Activated CD4-positive, alpha-beta T cell treated with anti-CD3 and anti-CD28 coated beads, Interleukin-2, amount 50 U/mL, for 24 hours (primary cell): ENCODE results near the gene TFDP1.
"Not testable (repeated sequence)": the region's sequence is repeated elsewhere in the genome, so short reads cannot be mapped to it uniquely, and the experiment has no call there.

Source experiments
- DNase-seq, 2 donors: peaks; one replicate each; pipeline ENCODE4 v3.0.0-alpha.2; 2020; ENCODE audit warnings: low read depth in 1 of 2, low spot score in 1 of 2

Gene TFDP1

GRCh38 chr13:113613789-113614379 lies 29.3 kb downstream of the TFDP1 start:
- DNase-seq: no peak

- DNase-seq: no peak
Measured at GRCh38 chr13:113616281-113616906, 31.8 kb downstream of the TFDP1 start.

GRCh38 chr13:113616991-113617749 lies 32.6 kb downstream of the TFDP1 start:
- DNase-seq: no peak

- no peak for DNase-seq
Measured at GRCh38 chr13:113617961-113618360, 33.4 kb downstream of the TFDP1 start.

- no peak for DNase-seq
Measured at GRCh38 chr13:113618455-113618854, 33.9 kb downstream of the TFDP1 start.

GRCh38 chr13:113620036-113620796 lies 35.7 kb downstream of the TFDP1 start:
- DNase-seq: no peak

GRCh38 chr13:113621046-113621445 lies 36.5 kb downstream of the TFDP1 start:
- no peak for DNase-seq

- not testable (repeated sequence) for DNase-seq
Measured at GRCh38 chr13:113621498-113621897, 36.9 kb downstream of the TFDP1 start.

GRCh38 chr13:113621986-113622550 lies 37.5 kb downstream of the TFDP1 start:
- DNase-seq: not testable (repeated sequence)

GRCh38 chr13:113622791-113623490 lies 38.4 kb downstream of the TFDP1 start:
- no peak for DNase-seq

GRCh38 chr13:113623491-113624234 lies 39.1 kb downstream of the TFDP1 start:
- DNase-seq: no peak

GRCh38 chr13:113624235-113624587 lies 39.7 kb downstream of the TFDP1 start:
- no peak for DNase-seq

GRCh38 chr13:113624640-113625304 lies 40.2 kb downstream of the TFDP1 start:
- DNase-seq: not testable (repeated sequence)

- DNase-seq: no peak
Measured at GRCh38 chr13:113625965-113626721, 41.6 kb downstream of the TFDP1 start.

GRCh38 chr13:113627136-113627535 lies 42.6 kb downstream of the TFDP1 start:
- no peak for DNase-seq

GRCh38 chr13:113628291-113629270 lies 44.0 kb downstream of the TFDP1 start:
- no peak for DNase-seq

GRCh38 chr13:113629866-113630265 lies 45.3 kb downstream of the TFDP1 start:
- no peak for DNase-seq

GRCh38 chr13:113630296-113630695 lies 45.7 kb downstream of the TFDP1 start:
- no peak for DNase-seq
